ENCODE data around the gene FIGN. TPM values are rescaled to one million over a fixed set of nuclear protein-coding genes. Genes with fewer than 3 reads are reported as not detected.

The FIGN gene
- total and polyA plus RNA-seq, 2 experiments from 2014 or later: 0.76 to 2.6 TPM

DNA sequence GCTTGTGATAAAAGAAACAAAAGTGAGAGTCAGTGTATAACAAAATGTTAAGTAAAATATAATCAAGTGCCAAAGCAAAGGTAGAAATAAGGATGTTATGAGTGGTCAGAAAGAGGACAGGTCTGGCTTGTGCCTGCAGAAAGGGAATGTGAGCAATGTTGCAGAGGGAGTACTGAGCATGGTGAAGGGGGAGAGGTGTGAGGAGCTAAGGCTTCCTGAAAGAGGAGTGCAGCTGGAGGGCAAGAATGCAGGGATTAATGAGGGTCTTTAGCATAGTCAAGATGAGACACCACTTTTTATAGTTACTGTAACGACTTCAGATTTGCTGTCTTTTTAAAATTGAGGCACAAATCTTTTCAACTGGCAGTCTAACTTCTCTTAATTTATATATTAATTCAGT, 22.0 kb upstream of the FIGN start:
- Histone ChIP-seq H3K4me1 (ENCODE audit: insufficient read depth) (peaks cover 11% of the 10 kb centered on the region; the same call in 1 of the 2 replicates), H3K9me3 (ENCODE audit: low read depth) (no peaks in the 10 kb centered on the region), H3K9ac (no peak overlapping the region), H3K27me3 (replicated peaks; ENCODE audit: insufficient read depth) (no peaks in the 10 kb centered on the region), H3K79me2 (ENCODE audit: insufficient read depth) (no peaks in the 10 kb centered on the region), H3K4me2 (ENCODE audit: unreplicated experiment) (no peak overlapping the region), H3K9me2 (ENCODE audit: insufficient read depth) (no peaks in the 10 kb centered on the region), H3K4me3 (no peak overlapping the region), H4K20me1 (ENCODE audit: insufficient read depth) (no peaks in the 10 kb centered on the region), H2AFZ (no peak overlapping the region), H3K36me3 (ENCODE audit: low read depth) (no peaks in the 10 kb centered on the region), H3F3A (ENCODE audit: insufficient read depth) (no peaks in the 10 kb centered on the region), H3K27ac (no peak overlapping the region)
- in situ Hi-C loops (cut with MboI): no loop called here
- TF ChIP-seq EZH2phosphoT487 (IDR thresholded peaks at IDR 0.05; ENCODE audit: insufficient read depth, low read depth): no peak
- no peak for TF ChIP-seq EZH2 (IDR thresholded peaks at IDR 0.05; ENCODE audit: insufficient read depth, poor library complexity, severe bottlenecking)
- DNase-seq: no peak
- WGBS, 2 experiments (ENCODE audit: low coverage in 1 of 2, low lambda C conversion rate in 2 of 2, missing lambda C conversion rate in 2 of 2): 48 to 61% methylated on average over 1 of the region's 1 CpG

GRCh38 chr2:163756588-163756987, 20.8 kb upstream of the FIGN start:
- Histone ChIP-seq H3K4me2 (ENCODE audit: unreplicated experiment) (no peak overlapping the region), H2AFZ (no peak overlapping the region), H3K27ac (no peak overlapping the region), H3K9me3 (ENCODE audit: low read depth) (no peaks in the 10 kb centered on the region), H3K9me2 (ENCODE audit: insufficient read depth) (0 out of 2 replicates have a peak, but pooled peaks cover 6% of the 10 kb centered on the region), H3F3A (ENCODE audit: insufficient read depth) (no peaks in the 10 kb centered on the region), H4K20me1 (ENCODE audit: insufficient read depth) (no peaks in the 10 kb centered on the region), H3K4me3 (no peak overlapping the region), H3K9ac (no peak overlapping the region), H3K36me3 (ENCODE audit: low read depth) (no peaks in the 10 kb centered on the region), H3K79me2 (ENCODE audit: insufficient read depth) (no peaks in the 10 kb centered on the region), H3K4me1 (ENCODE audit: insufficient read depth) (peaks cover 11% of the 10 kb centered on the region; the same call in 1 of the 2 replicates), H3K27me3 (replicated peaks; ENCODE audit: insufficient read depth) (no peaks in the 10 kb centered on the region)
- no peak for DNase-seq
- WGBS, 2 experiments (ENCODE audit: low coverage in 1 of 2, low lambda C conversion rate in 2 of 2, missing lambda C conversion rate in 2 of 2): 89 to 93% methylated on average over 4 of the region's 4 CpGs
- in situ Hi-C loops (cut with MboI): no loop called here
- TF ChIP-seq EZH2 (IDR thresholded peaks at IDR 0.05; ENCODE audit: insufficient read depth, poor library complexity, severe bottlenecking): no peak
- no peak for TF ChIP-seq EZH2phosphoT487 (IDR thresholded peaks at IDR 0.05; ENCODE audit: insufficient read depth, low read depth)

- Histone ChIP-seq H3K9me3 (ENCODE audit: low read depth) (no peaks in the 10 kb centered on the region), H3F3A (ENCODE audit: insufficient read depth) (no peaks in the 10 kb centered on the region), H4K20me1 (ENCODE audit: insufficient read depth) (no peaks in the 10 kb centered on the region), H3K9me2 (ENCODE audit: insufficient read depth) (0 out of 2 replicates have a peak, but pooled peaks cover 6% of the 10 kb centered on the region), H3K27me3 (replicated peaks; ENCODE audit: insufficient read depth) (no peaks in the 10 kb centered on the region), H3K79me2 (ENCODE audit: insufficient read depth) (no peaks in the 10 kb centered on the region), H3K9ac (no peak overlapping the region), H3K4me2 (ENCODE audit: unreplicated experiment) (no peak overlapping the region), H3K36me3 (ENCODE audit: low read depth) (no peaks in the 10 kb centered on the region), H3K4me1 (ENCODE audit: insufficient read depth) (peaks cover 11% of the 10 kb centered on the region; the same call in 1 of the 2 replicates), H3K4me3 (no peak overlapping the region), H3K27ac (no peak overlapping the region), H2AFZ (no peak overlapping the region)
- in situ Hi-C loops (cut with MboI): no loop called here
- no peak for DNase-seq
- no peak for TF ChIP-seq EZH2 (IDR thresholded peaks at IDR 0.05; ENCODE audit: insufficient read depth, poor library complexity, severe bottlenecking)
- TF ChIP-seq EZH2phosphoT487 (IDR thresholded peaks at IDR 0.05; ENCODE audit: insufficient read depth, low read depth): no peak
- WGBS, 2 experiments (ENCODE audit: low coverage in 1 of 2, low lambda C conversion rate in 2 of 2, missing lambda C conversion rate in 2 of 2): 90 to 95% methylated on average over 2 of the region's 2 CpGs
Measured at GRCh38 chr2:163755366-163755765, 19.6 kb upstream of the FIGN start.

DNA sequence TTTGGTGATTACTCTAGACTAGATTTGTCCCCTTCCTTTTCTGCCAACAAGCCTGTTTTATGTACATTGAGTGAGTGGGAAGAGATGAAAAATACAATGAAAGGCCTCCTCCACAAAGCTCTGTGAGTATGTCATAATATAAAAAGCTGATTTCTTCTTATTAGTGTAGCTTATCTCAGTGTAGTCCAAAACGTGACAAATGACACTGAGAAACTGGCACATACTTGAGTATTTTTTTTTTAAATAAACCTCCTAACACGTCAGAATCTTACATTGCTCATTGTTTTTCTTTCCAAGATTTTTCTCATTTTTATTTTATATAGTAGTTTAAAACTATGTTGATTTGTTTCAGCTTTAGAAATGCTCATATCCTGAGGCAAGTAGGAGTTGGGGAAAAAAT, 17.9 kb upstream of the FIGN start:
- H3K36me3 ChIP-seq (ENCODE audit: low read depth): no peaks in the 10 kb centered on the region
- TF ChIP-seq EZH2 (IDR thresholded peaks at IDR 0.05; ENCODE audit: insufficient read depth, poor library complexity, severe bottlenecking) (no peak), EZH2phosphoT487 (IDR thresholded peaks at IDR 0.05; ENCODE audit: insufficient read depth, low read depth) (no peak)
- no peak overlapping the region for H3K27ac ChIP-seq
- H3K79me2 ChIP-seq (ENCODE audit: insufficient read depth): no peaks in the 10 kb centered on the region
- 13 to 16% methylated on average over 2 of the region's 2 CpGs for WGBS, 2 experiments (ENCODE audit: low coverage in 1 of 2, low lambda C conversion rate in 2 of 2, missing lambda C conversion rate in 2 of 2)
- H3K4me3 ChIP-seq: no peak overlapping the region
- in situ Hi-C loops (cut with MboI): no loop called here
- H3K9me2 ChIP-seq (ENCODE audit: insufficient read depth): 0 out of 2 replicates have a peak, but pooled peaks cover 6% of the 10 kb centered on the region
- H2AFZ ChIP-seq: peak overlapping the region; percentile 47
- no peak overlapping the region for H3K9ac ChIP-seq
- DNase-seq: peak; percentile 15
- H3K4me1 ChIP-seq (ENCODE audit: insufficient read depth): peaks cover 11% of the 10 kb centered on the region; the same call in 1 of the 2 replicates
- peak overlapping the region; percentile 23 for H3K4me2 ChIP-seq (ENCODE audit: unreplicated experiment)
- H3K9me3 ChIP-seq (ENCODE audit: low read depth): no peaks in the 10 kb centered on the region
- no peaks in the 10 kb centered on the region for H3K27me3 ChIP-seq (replicated peaks; ENCODE audit: insufficient read depth)
- H3F3A ChIP-seq (ENCODE audit: insufficient read depth): no peaks in the 10 kb centered on the region
- no peaks in the 10 kb centered on the region for H4K20me1 ChIP-seq (ENCODE audit: insufficient read depth)
